HG02763 (cell line): Measurements from ENCODE around the gene KRTAP6-3.

Experiments used
- ATAC-seq: cut with Tn5 transposase; IDR thresholded peaks from one replicate; pipeline ENCODE4 v1.9.1; 2021; ENCODE audit warnings: mild to moderate bottlenecking, moderate library complexity; ENCODE audit not compliant: unreplicated experiment

The KRTAP6-3 gene

DNA sequence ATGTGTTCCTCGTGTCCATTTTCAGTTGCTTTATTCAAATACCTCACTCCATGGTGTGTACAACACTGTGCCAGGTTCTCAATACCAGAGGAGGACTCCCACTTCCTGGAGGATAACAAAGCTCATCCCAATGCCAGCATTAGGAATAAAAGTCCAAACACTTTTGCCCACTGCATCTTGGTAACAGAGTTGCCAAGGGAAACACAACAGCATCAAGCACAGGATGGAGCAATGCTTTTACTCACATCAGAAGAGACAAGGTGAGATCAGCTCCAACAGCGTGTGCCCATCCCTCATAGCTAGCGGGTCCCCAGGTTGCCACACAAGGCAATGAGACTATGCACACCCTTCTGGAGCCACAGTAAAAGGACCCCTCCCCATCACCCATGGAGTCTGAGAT, 31.1 kb downstream of the KRTAP6-3 start:
- ATAC-seq = no peak

DNA sequence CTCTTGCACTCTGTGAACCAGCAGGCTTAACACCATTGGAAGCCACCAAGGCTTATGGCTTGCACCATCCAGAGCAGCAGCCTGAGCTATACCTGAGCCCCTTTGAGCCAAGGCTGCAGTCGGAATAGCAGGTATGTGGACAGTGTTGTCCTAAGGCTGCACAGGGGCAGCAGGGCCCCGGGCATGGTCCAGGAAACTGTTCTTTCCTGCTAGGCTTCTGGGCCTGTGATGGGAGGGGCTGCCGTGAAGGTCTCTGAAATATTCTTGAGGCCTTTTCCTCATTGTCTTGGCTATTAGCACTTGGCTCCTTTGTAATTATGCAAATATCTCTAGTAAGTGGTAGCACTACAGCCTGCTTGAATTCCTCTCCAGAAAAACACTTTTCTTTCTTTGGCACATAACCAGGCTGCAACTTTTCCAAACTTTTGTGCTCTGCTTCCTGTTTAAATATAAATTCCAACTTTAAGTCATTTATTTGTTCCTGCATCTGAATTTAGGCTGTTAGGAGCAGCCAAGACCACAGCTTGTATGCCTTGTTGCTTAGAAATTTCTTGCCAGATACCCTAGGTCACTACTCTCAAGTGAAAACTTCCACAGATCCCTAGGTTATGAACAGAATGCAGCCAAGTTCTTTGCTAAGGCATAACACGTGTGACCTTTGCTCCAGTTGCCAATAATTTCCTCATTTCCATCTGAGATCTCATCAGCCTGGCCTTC, 33.4 kb downstream of the KRTAP6-3 start:
- no peak for ATAC-seq

DNA sequence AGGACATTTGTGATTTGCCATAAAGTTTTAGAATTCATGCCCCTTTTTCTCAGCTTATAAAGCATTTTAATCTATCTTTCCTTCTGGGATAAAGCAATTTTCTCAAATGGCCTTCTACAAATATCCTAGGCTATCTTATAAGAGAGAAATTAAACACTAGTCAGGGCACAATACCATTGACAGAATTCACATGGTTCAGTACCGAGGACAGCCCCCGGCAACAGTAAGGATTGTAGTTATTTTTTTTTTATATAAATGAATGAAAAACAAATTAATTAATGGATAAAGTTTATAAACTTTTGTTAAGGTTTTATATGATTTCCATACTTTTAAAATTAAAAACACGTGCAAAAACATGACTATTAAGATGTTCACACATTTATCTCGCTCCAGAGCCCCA, 35.9 kb downstream of the KRTAP6-3 start:
- ATAC-seq = no peak

DNA sequence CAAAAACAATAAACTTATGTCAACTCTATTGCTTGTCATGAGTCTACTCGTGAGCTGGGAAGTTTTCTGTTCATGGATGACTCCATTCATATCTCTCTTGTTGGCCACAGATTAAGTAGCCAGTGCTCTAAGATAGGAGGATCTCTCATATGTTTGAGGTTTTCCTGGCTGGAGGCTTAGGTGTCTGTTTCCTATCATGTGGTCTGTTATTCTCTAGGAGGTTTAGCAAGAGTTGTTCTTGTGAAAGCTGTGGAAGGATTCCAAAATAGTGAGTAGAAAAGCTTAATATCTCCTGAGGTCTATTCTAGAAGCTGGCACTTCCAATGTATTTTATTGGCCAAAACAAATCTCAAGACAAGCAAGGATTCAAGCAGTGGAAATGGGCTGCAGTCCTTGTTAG, 37.0 kb downstream of the KRTAP6-3 start:
- ATAC-seq = no peak

DNA sequence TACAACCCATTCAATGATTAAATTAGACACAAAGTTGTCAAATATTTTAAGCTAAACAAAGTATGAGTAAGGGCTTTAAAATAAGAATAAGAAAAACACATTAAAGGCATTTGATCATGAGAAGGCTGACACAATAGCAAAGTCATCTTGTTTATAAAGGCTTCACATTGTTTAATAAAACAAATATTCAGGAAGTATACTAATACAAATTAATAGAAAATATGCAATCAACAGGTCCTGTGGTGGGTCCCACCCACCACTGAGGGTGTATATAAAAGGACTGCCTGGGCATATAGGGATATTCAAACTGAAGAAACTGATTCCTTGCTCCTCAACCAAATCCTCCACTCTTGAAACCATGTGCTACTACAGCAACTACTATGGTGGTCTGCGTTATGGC, 42.7 kb downstream of the KRTAP6-3 start, which contains the start of gene KRTAP20-2:
Gene KRTAP20-2 (plus strand): TSS at position 301 of the 400 bp plus-strand sequence. CDS start 58 bp downstream, at position 359.
- no peak for ATAC-seq

DNA sequence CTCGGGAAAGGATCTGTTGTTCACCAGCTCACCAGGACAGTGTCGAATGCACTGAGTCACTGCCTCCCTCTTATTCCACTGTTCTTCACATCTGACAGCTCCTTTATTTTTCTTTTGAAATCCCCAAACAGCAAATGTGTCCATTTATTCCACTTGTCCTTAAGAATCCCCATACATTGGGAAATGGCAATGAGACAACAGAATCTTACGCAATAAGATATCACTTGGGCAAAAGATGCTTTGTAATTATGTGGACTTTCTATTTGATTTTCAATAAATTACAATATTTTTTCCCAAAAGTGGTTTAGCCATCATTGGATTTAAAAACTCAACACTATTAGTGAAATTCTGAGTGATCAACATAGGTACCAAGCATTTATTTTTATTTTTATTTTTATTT, 46.4 kb downstream of the KRTAP6-3 start:
- ATAC-seq = no peak

DNA sequence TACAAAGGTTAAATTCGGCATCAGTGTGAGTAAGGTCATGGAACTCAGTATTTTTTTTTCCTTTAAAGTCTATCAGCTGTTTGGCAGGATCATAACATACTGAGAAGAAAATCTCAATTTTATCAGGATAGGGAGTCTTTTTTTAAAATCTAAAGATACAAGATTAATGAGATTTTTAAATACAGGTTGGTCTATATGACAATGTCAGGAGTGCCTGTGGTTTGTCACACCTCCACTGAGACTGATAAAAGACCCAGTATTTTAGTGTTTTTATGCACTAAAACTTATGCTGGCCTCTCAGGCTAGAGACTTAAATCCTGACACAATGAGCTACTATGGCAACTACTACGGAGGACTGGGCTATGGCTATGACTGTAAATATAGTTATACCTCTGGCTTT, 50.3 kb downstream of the KRTAP6-3 start, which contains the start of gene KRTAP20-3:
Gene KRTAP20-3 (plus strand): TSS at position 301 of the 400 bp plus-strand sequence.
- no peak for ATAC-seq
